HG02571 (cell line): ENCODE data around the gene RPS2.
A peak's percentile ranks its signal among the peaks of the same experiment; 100 is the strongest.

Experiments
- ATAC-seq: cut with Tn5 transposase; IDR thresholded peaks from one replicate; pipeline ENCODE4 v1.9.1; 2021; ENCODE audit warnings: mild to moderate bottlenecking, moderate library complexity; ENCODE audit not compliant: unreplicated experiment

Gene RPS2

GRCh38 chr16:1982991-1983543 lies 18.4 kb upstream of the RPS2 start:
- no peak for ATAC-seq

- ATAC-seq = no peak
These were observed 17.4 kb upstream of the RPS2 start for GRCh38 chr16:1982013-1982433.

GRCh38 chr16:1981398-1981836 lies 16.8 kb upstream of the RPS2 start, which contains the start of gene NOXO1:
Gene NOXO1, minus strand, starts transcription at chr16:1981469. Its CDS starts 290 bp downstream, at chr16:1981179.
- no peak for ATAC-seq

- no peak for ATAC-seq
These were observed 16.1 kb upstream of the RPS2 start for GRCh38 chr16:1980770-1981087.

GRCh38 chr16:1980030-1980769 lies 15.6 kb upstream of the RPS2 start:
- no peak for ATAC-seq

- ATAC-seq = no peak
These were observed 14.8 kb upstream of the RPS2 start for GRCh38 chr16:1979271-1980029.

- ATAC-seq = no peak
These were observed 14.0 kb upstream of the RPS2 start for GRCh38 chr16:1978476-1979120.

- no peak for ATAC-seq
These were observed 13.2 kb upstream of the RPS2 start for GRCh38 chr16:1977875-1978268.

- no peak for ATAC-seq
These were observed 12.6 kb upstream of the RPS2 start for GRCh38 chr16:1976951-1977874.

- ATAC-seq = no peak
These were observed 11.5 kb upstream of the RPS2 start for GRCh38 chr16:1976216-1976520.

- no peak for ATAC-seq
These were observed 11.0 kb upstream of the RPS2 start for GRCh38 chr16:1975432-1976215.

GRCh38 chr16:1974157-1975070 lies 9.8 kb upstream of the RPS2 start:
- no peak for ATAC-seq

GRCh38 chr16:1973461-1974156 lies 9.0 kb upstream of the RPS2 start:
- no peak for ATAC-seq

- ATAC-seq = no peak
These were observed 7.9 kb upstream of the RPS2 start for GRCh38 chr16:1972490-1972877.

GRCh38 chr16:1971796-1972489 lies 7.3 kb upstream of the RPS2 start, which contains the start of gene TBL3:
Gene TBL3, plus strand, starts transcription at chr16:1972053. Its CDS starts 112 bp downstream, at chr16:1972165.
- peak; percentile 66 for ATAC-seq

GRCh38 chr16:1968146-1968953 lies 3.7 kb upstream of the RPS2 start:
- ATAC-seq = no peak

GRCh38 chr16:1966460-1966859 lies 1.8 kb upstream of the RPS2 start, which contains the start of gene RNF151:
Gene RNF151, plus strand, starts transcription at chr16:1966856. Its CDS starts 26 bp downstream, at chr16:1966882.
- ATAC-seq = no peak
